ENCODE measurements around the gene GYG1. TPM values are rescaled to one million over a fixed set of nuclear protein-coding genes. Genes with fewer than 3 reads are reported as not detected.
"Not testable (repeated sequence)": the region's sequence is repeated elsewhere in the genome, so short reads cannot be mapped to it uniquely, and the experiment has no call there.

GYG1 gene
- total RNA-seq, 1 experiment from 2014 or later = 39.0 TPM

GRCh38 chr3:148987551-148987950 is 3.8 kb upstream of the GYG1 start:
- DNase-seq (ENCODE audit: low spot score) = not testable (repeated sequence)

GRCh38 chr3:148990236-148990635 is 1.1 kb upstream of the GYG1 start:
- DNase-seq (ENCODE audit: low spot score) = no peak

DNA sequence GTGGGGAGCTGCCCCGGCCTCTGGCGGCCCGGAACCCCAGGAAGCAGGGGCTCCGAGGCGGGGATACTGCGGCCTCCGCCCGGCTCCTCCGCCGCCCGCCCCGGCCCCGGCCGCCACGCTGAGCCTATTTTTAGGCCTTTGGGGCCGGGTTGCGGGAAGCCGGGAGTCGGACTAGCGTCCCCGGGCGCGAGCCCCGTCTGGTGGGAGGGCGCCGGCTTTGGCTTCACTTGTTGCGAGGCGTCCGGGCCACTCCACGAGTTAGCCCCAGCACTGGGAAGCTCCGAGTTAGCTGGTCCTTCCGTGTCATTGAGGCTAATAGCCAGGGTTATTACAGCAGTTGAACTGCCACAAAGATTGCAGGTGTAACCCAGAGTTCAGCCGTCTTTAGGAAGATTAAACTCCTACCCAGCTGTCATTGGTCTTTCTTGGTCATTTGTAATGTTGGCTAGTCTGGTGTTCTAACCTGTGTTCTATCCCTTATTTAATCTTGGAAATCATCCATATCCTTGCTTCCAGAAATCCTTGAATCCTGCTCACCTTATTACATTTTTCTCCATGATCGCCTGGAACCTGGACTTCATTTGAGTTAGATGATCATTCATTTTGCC is 791 bp downstream of the GYG1 start:
- peak; percentile 27 for DNase-seq (ENCODE audit: low spot score)

- DNase-seq (ENCODE audit: low spot score) = no peak
Observed at GRCh38 chr3:148992635-148993255, 1.4 kb downstream of the GYG1 start.

DNA sequence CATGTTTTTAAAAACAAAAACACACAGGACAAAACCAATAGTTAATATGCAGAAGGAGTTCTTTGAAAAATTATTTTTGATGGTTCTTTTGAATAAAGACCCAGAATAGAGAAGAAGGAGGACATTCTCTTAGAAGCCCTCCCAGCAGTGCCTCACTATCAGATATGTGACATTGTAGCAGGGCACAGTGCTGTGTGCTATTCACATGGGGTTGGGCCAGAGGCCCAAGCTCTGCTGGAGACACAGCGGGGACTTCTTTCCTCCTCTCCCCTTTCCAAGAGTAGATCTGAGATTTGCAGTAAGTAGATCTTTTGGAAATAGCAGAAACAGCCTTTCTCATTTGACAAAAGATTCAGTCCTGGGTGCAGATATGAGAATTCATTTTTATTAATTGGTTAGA is 6.3 kb downstream of the GYG1 start:
- DNase-seq (ENCODE audit: low spot score) = no peak

DNA sequence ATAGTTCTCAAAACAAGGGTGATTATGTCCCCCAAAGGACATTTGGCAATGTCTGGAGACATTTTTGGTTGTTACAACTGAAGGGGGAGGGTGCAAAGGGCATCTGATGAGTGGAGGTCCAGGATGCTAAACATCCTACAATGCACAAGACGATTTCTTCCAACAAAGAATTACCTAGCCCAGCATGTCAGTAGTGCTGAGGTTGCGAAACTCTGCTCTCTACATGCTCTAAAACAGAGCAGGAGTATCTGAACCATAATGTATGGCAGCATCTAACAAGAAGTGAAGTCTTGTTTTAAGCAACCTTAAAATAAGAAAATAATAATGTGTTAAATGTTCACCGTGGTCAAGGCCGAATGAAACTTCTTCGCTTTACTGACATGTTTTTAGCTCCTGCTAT is 7.0 kb downstream of the GYG1 start:
- DNase-seq (ENCODE audit: low spot score) = no peak

DNA sequence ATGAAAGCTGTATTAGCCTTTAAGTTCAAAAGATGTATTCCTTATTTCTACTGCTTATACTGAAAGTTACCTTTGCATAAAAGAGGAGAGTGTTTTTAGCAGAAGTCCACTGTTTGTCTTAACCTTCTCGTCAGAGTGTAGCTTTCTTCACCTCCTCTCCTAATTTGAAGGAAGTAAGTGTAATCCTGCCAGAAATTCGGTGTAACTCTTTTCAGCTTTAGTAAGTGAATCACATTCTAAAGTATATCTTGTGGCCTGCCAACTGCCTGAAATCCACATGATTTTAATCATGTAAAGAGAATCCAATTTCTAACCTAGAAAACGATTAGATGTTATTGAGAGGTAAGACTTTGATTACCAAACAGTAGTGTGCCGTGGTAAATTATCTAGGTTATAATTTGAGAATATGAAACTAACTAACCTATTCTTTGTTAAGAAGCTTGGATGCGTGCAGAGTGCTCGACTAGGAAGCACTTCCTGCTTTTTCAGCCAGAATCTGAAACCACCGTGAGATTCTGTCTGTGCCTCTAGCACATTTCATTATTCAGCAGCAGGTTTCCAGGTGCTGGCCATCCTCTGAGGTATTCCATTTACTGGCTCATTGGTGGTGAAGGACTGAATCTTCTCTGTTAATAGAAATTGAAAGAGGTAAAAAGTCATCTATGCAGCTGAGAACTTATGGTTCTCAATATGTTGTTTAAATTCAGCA is 7.5 kb downstream of the GYG1 start:
- no peak for DNase-seq (ENCODE audit: low spot score)

- DNase-seq (ENCODE audit: low spot score) = no peak
Observed at GRCh38 chr3:148999806-149000205, 8.5 kb downstream of the GYG1 start.

DNA sequence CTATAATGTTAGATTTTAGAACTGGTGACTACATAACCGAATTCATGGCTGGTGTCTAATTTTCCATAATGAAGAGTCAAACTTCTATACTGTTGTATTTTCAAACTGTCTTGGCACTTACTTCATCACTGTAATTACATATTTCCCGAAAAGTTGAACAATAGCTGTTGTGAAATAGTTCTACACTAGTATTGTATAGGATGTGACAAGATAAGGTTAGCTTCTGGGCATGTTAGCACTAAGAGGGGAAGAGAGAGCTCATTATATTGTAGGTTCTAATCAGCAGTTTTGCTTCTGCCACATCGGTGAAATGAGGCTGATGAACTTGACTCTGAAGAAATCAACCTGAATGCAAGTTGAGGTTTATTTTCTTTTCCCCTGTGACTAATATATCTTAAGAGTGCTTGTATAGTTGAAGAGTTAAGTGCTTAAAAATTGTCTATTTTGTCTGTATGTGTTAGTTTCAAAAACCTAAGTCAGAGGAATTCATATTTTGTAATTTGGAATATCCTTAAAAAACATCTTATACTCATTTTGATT is 8.9 kb downstream of the GYG1 start:
- DNase-seq (ENCODE audit: low spot score) = no peak

GRCh38 chr3:149001727-149002126 is 10.4 kb downstream of the GYG1 start:
- no peak for DNase-seq (ENCODE audit: low spot score)

DNA sequence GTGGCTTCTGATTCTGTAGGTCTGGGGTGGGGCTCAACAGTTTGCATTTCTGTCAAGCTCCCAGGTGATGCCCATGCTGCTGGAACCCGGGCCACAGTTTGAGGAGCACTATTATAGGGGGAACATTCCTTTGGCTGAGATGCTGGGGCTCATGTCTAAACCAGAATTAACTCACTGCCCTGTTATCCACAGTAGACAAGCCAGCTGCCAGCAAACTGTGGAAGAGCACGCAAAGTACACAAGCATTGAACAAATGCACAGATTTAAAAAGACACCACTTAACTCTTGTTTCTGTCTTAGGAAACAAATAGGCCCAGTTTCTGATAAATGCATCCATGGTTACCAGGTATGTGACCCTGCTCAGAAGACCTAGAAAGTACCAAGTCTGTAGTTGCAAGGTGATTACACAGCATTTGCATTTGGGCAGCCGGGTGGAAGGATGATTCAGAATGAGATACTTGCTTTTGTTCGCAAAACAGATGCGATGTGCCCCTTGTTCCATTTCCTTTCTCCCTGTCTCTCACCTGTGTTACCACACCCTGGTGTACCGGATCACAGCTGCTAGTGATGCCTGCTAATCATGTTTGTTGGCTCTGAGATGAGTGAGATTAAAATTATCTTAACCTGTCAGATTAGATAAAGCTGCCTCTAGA is 12.4 kb downstream of the GYG1 start:
- DNase-seq (ENCODE audit: low spot score) = no peak

GRCh38 chr3:149004622-149005021 is 13.3 kb downstream of the GYG1 start:
- DNase-seq (ENCODE audit: low spot score) = no peak

DNA sequence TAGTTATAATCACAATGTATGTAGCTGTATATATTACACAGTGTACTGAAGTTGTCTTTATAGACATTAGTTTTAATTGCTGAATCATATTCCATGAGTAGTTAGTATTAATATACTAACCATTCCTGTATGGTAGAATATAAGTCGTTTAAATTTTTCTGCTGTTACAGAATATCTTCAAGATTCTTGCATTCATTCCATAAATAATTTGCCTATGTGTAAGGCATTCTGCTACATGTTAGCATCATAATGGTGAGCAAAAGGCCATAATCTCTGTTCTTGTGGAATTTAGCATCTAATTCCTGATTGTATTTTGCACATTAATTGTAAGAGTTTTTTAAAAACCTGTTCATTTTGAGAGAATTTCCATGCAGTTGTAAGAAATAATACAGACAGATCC is 14.1 kb downstream of the GYG1 start:
- no peak for DNase-seq (ENCODE audit: low spot score)

- DNase-seq (ENCODE audit: low spot score) = no peak
Observed at GRCh38 chr3:149007567-149008257, 16.4 kb downstream of the GYG1 start.

DNA sequence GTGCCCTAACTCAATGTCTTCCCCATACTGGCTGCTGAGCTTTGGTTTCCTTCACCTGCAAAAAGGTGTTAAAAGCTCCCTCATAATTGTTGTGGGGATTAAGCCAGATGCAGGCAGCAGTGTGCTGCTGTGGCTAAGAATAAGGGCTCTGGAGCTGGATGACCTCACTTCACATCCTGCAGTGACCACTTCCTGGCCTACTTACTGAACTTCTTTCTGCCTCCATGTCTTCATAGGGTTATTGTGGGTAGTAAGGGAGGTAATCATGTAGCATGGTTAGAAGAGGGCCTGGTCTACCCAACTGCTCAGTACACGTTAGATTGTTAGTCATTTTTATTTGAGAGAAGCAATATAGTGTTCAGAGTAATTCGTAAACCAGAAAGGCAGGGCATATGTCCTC is 18.4 kb downstream of the GYG1 start:
- DNase-seq (ENCODE audit: low spot score) = no peak

- DNase-seq (ENCODE audit: low spot score) = no peak
Observed at GRCh38 chr3:149010504-149010951, 19.2 kb downstream of the GYG1 start.

- no peak for DNase-seq (ENCODE audit: low spot score)
Observed at GRCh38 chr3:149010966-149011365, 19.6 kb downstream of the GYG1 start.

GRCh38 chr3:149011676-149012075 is 20.3 kb downstream of the GYG1 start:
- DNase-seq (ENCODE audit: low spot score) = no peak

- no peak for DNase-seq (ENCODE audit: low spot score)
Observed at GRCh38 chr3:149013726-149014125, 22.4 kb downstream of the GYG1 start.

DNA sequence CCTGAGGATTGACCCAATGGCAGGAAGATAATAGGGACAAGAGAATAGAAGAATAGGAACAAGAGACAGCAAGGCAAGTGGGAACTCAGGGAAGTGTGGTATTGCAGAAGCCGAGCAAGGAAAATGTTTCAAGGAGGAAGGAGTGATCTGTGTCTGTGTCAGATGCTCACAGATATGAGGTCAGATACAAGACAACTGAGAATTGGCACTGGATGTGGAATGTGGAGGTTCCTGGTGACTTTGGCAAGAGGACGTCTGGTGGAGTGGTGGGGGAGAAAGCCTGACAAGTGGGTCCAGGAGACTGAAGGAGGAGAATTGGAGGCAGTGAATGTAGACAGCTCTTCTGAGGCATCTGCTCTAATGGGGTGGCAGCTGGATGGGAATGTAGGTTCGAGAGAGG is 24.1 kb downstream of the GYG1 start:
- no peak for DNase-seq (ENCODE audit: low spot score)

GRCh38 chr3:149016242-149016641 is 24.9 kb downstream of the GYG1 start:
- DNase-seq (ENCODE audit: low spot score) = no peak
